Urothelium cell line (cell line): ENCODE measurements around the gene KCTD11.
"Not testable (repeated sequence)": the region's sequence is repeated elsewhere in the genome, so short reads cannot be mapped to it uniquely, and the experiment has no call there.

Source experiments
- DNase-seq: peaks from one replicate; pipeline ENCODE4 v3.0.0; 2011; ENCODE audit warnings: low spot score, mixed read lengths
- FAIRE-seq: peaks from 2 replicates; lab custom pipeline; 2011; peaks lifted over from hg19 to GRCh38; lab: Jason Lieb, UNC

The KCTD11 gene

GRCh38 chr17:7368599-7368994, 16.6 kb downstream of the KCTD11 start:
- not testable (repeated sequence) for FAIRE-seq, DNase-seq

- DNase-seq (no peak), FAIRE-seq (no peak)
Observed at GRCh38 chr17:7369825-7370224, 17.9 kb downstream of the KCTD11 start.

- DNase-seq (no peak), FAIRE-seq (no peak)
Observed at GRCh38 chr17:7370853-7371252, 18.9 kb downstream of the KCTD11 start.

- FAIRE-seq = no peak
- no peak for DNase-seq
Observed at GRCh38 chr17:7374353-7374752, 22.4 kb downstream of the KCTD11 start.

- DNase-seq = no peak
- no peak for FAIRE-seq
Observed at GRCh38 chr17:7379134-7379533, 27.2 kb downstream of the KCTD11 start.

- FAIRE-seq = no peak
- no peak for DNase-seq
Observed at GRCh38 chr17:7380321-7380720, 28.4 kb downstream of the KCTD11 start.

- no peak for DNase-seq
- FAIRE-seq = no peak
Observed at GRCh38 chr17:7380855-7381683, 29.1 kb downstream of the KCTD11 start, which contains the start of gene TNK1. Gene TNK1, plus strand, starts transcription at chr17:7381089. Its CDS starts 1,838 bp downstream, at chr17:7382927.

- FAIRE-seq = no peak
- no peak for DNase-seq
Observed at GRCh38 chr17:7382901-7383300, 30.9 kb downstream of the KCTD11 start.

- no peak for FAIRE-seq
Observed at GRCh38 chr17:7383371-7383741, 31.4 kb downstream of the KCTD11 start.

GRCh38 chr17:7383742-7384488, 32.0 kb downstream of the KCTD11 start:
- FAIRE-seq = no peak
- DNase-seq = no peak

More at GRCh38 chr17:7383371-7383741, 31.4 kb downstream of the KCTD11 start:
- no peak for DNase-seq

GRCh38 chr17:7384489-7385081, 32.6 kb downstream of the KCTD11 start:
- no peak for DNase-seq
- FAIRE-seq = no peak

GRCh38 chr17:7388856-7389255, 36.9 kb downstream of the KCTD11 start:
- no peak for FAIRE-seq
- DNase-seq = no peak

- no peak for DNase-seq
- FAIRE-seq = no peak
Observed at GRCh38 chr17:7389924-7390910, 38.3 kb downstream of the KCTD11 start.

- no peak for FAIRE-seq
- no peak for DNase-seq
Observed at GRCh38 chr17:7391307-7391706, 39.3 kb downstream of the KCTD11 start.

- DNase-seq = no peak
- FAIRE-seq = no peak
Observed at GRCh38 chr17:7392696-7393612, 41.0 kb downstream of the KCTD11 start.

GRCh38 chr17:7393613-7394451, 41.9 kb downstream of the KCTD11 start:
- no peak for FAIRE-seq

GRCh38 chr17:7394452-7395191, 42.7 kb downstream of the KCTD11 start, which contains the start of gene PLSCR3:
Gene PLSCR3, minus strand, starts transcription at chr17:7394525. Its CDS starts 415 bp downstream, at chr17:7394110.
- FAIRE-seq (no peak), DNase-seq (peak; percentile 88)

More at GRCh38 chr17:7393613-7394451, 41.9 kb downstream of the KCTD11 start:
- no peak for DNase-seq

GRCh38 chr17:7396147-7396546, 44.2 kb downstream of the KCTD11 start:
- FAIRE-seq (no peak), DNase-seq (no peak)
